NB4 (cell line): Measurements from ENCODE around the gene SLC51B.
"Not testable (repeated sequence)": the region's sequence is repeated elsewhere in the genome, so short reads cannot be mapped to it uniquely, and the experiment has no call there.

ENCODE experiments used
- DNase-seq: peaks from one replicate; pipeline ENCODE4 v3.0.0; 2010; ENCODE audit warnings: low read depth
- H3K4me3 ChIP-seq: one replicate; pipeline ENCODE4 v1.5.1; 2011; ENCODE audit warnings: mild to moderate bottlenecking, low read depth, low read length, moderate library complexity
- CTCF ChIP-seq: IDR thresholded peaks from one replicate; pipeline ENCODE4 v1.5.1; 2012; ENCODE audit warnings: low read depth, low read length
- MAX ChIP-seq: IDR thresholded peaks from 2 replicates; pipeline ENCODE4 v1.6.1; 2011; ENCODE audit warnings: low read depth, low read length
- MYC ChIP-seq: IDR thresholded peaks from 2 replicates; pipeline ENCODE4 v1.6.1; 2011; ENCODE audit warnings: low read depth, low read length
- POLR2A ChIP-seq: IDR thresholded peaks from 2 replicates; pipeline ENCODE4 v1.6.1; 2011; ENCODE audit warnings: mild to moderate bottlenecking; ENCODE audit not compliant: insufficient read length; ENCODE audit errors: extremely low read depth

The SLC51B gene

GRCh38 chr15:65091946-65092770 lies 47.0 kb downstream of the SLC51B start:
- TF ChIP-seq MAX (no peak), CTCF (no peak), POLR2A (no peak), MYC (no peak)
- H3K4me3 ChIP-seq: no peak overlapping the region
- no peak for DNase-seq

GRCh38 chr15:65092911-65093792 lies 48.0 kb downstream of the SLC51B start:
- no peak for DNase-seq
- TF ChIP-seq POLR2A (no peak), MAX (no peak), MYC (no peak), CTCF (no peak)
- H3K4me3 ChIP-seq: no peak overlapping the region

GRCh38 chr15:65093793-65094170 lies 48.6 kb downstream of the SLC51B start:
- H3K4me3 ChIP-seq, DNase-seq: not testable (repeated sequence)

- no peak for DNase-seq
- TF ChIP-seq CTCF: no peak
- H3K4me3 ChIP-seq: no peak overlapping the region
Measured at GRCh38 chr15:65094294-65094995, 49.3 kb downstream of the SLC51B start.

- TF ChIP-seq MAX (no peak), POLR2A (no peak), CTCF (no peak), MYC (no peak)
- no peak for DNase-seq
- H3K4me3 ChIP-seq: no peak overlapping the region
Measured at GRCh38 chr15:65095011-65095746, 50.0 kb downstream of the SLC51B start.

GRCh38 chr15:65095747-65096104 lies 50.5 kb downstream of the SLC51B start:
- no peak for DNase-seq
- TF ChIP-seq MYC (no peak), POLR2A (no peak), CTCF (no peak), MAX (no peak)
- H3K4me3 ChIP-seq: no peak overlapping the region
